Panc1 (cell line): ENCODE results near the gene ZNF19. TPM values are rescaled to one million over a fixed set of nuclear protein-coding genes. Genes with fewer than 3 reads are reported as not detected.

Experiments used
- ATAC-seq: fragments of 200-7000 bp; cut with Tn5 transposase; 2 replicates; pipeline ENCODE4 v1.9.1; 2020; ENCODE audit warnings: mild to moderate bottlenecking, moderate library complexity
- BruUV-seq: library from RNA; stranded (reverse); fragments of 400-500 nt; replicated peaks from 2 replicates; lab custom pipeline; 2021; lab: Mats Ljungman, UMichigan
- CTCF ChIA-PET: fragments of 300-600 bp; sonication (Branson Sonifier 250); formaldehyde crosslinking; loops from one replicate; lab custom pipeline; 2022; ENCODE audit warnings: antibody characterized with exemption; lab: Charles Lee
- POLR2A ChIA-PET: fragments of 300-600 bp; sonication (Branson Sonifier 250); formaldehyde crosslinking; loops from one replicate; lab custom pipeline; 2022; ENCODE audit warnings: antibody characterized with exemption; lab: Charles Lee
- DNase-seq: peaks from one replicate; pipeline ENCODE4 v3.0.0-alpha.2; 2010; ENCODE audit warnings: low read depth, low spot score
- H3K27ac ChIP-seq: 2 replicates; pipeline ENCODE4 v1.5.1; 2011; ENCODE audit warnings: mild to moderate bottlenecking, low read length, inconsistent platforms
- H3K27me3 ChIP-seq: fragments of 200-500 bp; sonication (Bioruptor generic); 2 replicates; pipeline ENCODE4 v1.6.0; 2014; ENCODE audit warnings: low read length, inconsistent platforms; ENCODE audit not compliant: control insufficient read depth, insufficient read depth
- H3K36me3 ChIP-seq: fragments of 200-500 bp; sonication (Bioruptor generic); 2 replicates; pipeline ENCODE4 v1.5.1; 2014; ENCODE audit warnings: inconsistent platforms, mild to moderate bottlenecking, low read length, moderate library complexity; ENCODE audit not compliant: control insufficient read depth, insufficient read depth
- H3K4me1 ChIP-seq: 2 replicates; pipeline ENCODE4 v1.5.1; 2011; ENCODE audit warnings: inconsistent platforms, mild to moderate bottlenecking, low read length, moderate library complexity; ENCODE audit not compliant: control insufficient read depth, insufficient read depth
- H3K4me3 ChIP-seq, 2 experiments: 2 replicates each; pipeline ENCODE4 v1.5.1; 2011 to 2012; ENCODE audit warnings: low read depth in 2 of 2, low read length in 2 of 2, mild to moderate bottlenecking in 2 of 2, inconsistent platforms in 1 of 2, moderate library complexity in 1 of 2
- H3K9me3 ChIP-seq: fragments of 200-500 bp; sonication (Bioruptor generic); 2 replicates; pipeline ENCODE4 v1.5.1; 2014; ENCODE audit warnings: low read depth, mild to moderate bottlenecking, inconsistent platforms, low read length, moderate library complexity; ENCODE audit not compliant: control insufficient read depth, insufficient read depth
- CTCF ChIP-seq: fragments of 450-650 bp; IDR thresholded peaks from 2 replicates; pipeline ENCODE4 v1.5.1; 2017; ENCODE audit warnings: mild to moderate bottlenecking
- POLR2AphosphoS5 ChIP-seq: IDR thresholded peaks from 2 replicates; pipeline ENCODE4 v1.6.1; 2012; ENCODE audit warnings: mild to moderate bottlenecking, low read depth, low read length, moderate library complexity
- REST ChIP-seq, 2 experiments: IDR thresholded peaks; 2 replicates each; pipeline ENCODE4 v1.6.1; 2011 to 2012; ENCODE audit warnings: low read depth in 2 of 2, control low read depth in 1 of 2, low read length in 1 of 2, mild to moderate bottlenecking in 1 of 2, moderate library complexity in 1 of 2; ENCODE audit not compliant: insufficient read depth in 1 of 2
- SIN3A ChIP-seq: IDR thresholded peaks from 2 replicates; pipeline ENCODE4 v1.6.1; 2012; ENCODE audit warnings: low read depth, mild to moderate bottlenecking, low read length, moderate library complexity, borderline replicate concordance; ENCODE audit not compliant: insufficient read depth
- TCF7L2 ChIP-seq: IDR thresholded peaks from 2 replicates; pipeline ENCODE4 v1.6.1; 2011; ENCODE audit warnings: mild to moderate bottlenecking, low read depth, low read length, inconsistent platforms
- in situ Hi-C: cut with HindIII; loops from 2 replicates; pipeline ENCODE4 v1.10.0; 2016; ENCODE audit warnings: low sequenced_read_pairs, low pct_unique_long_range_greater_than_20kb
- intact Hi-C: fragments of 100-400 bp; cut with micrococcal nuclease; formaldehyde crosslinking; loops from one replicate; pipeline ENCODE4 v1.10.0; 2022; ENCODE audit not compliant: unreplicated experiment
- total RNA-seq: library from RNA; stranded (reverse); gene quantifications from one replicate; pipeline ENCODE4 v1.2.1, GENCODE V29; 2021; ENCODE audit not compliant: unreplicated experiment

The ZNF19 gene
- total RNA-seq, 1 experiment from 2014 or later = 2.5 TPM

GRCh38 chr16:71476457-71477124 is 12.5 kb downstream of the ZNF19 start:
- in situ Hi-C loops = no loop called here
- TF ChIP-seq CTCF = no peak
- TF ChIP-seq POLR2AphosphoS5 = no peak
- no peak for TF ChIP-seq SIN3A
- no peak for TF ChIP-seq REST (IDR thresholded peaks at IDR 0.05; ENCODE audit: insufficient read depth in 1 of 2, low read depth in 2 of 2, low read length in 1 of 2)
- no peak for TF ChIP-seq TCF7L2
- Histone ChIP-seq H3K4me1 (no peaks in the 10 kb centered on the region), H3K9me3 (peaks cover 6% of the 10 kb centered on the region; the same call in 1 of the 2 replicates), H3K4me3 (no peak overlapping the region), H3K27me3 (no peaks in the 10 kb centered on the region), H3K27ac (no peak overlapping the region), H3K36me3 (no peaks in the 10 kb centered on the region; the same call in 1 of the 2 replicates)
- POLR2A ChIA-PET = no interaction called here
- CTCF ChIA-PET = no interaction called here
- intact Hi-C loops = no loop called here
- ATAC-seq (no peak), DNase-seq (no peak)
- BruUV-seq = no TSS peak

- CTCF ChIA-PET = no interaction called here
- ATAC-seq = peak; percentile 56; the same call in 1 of the 2 replicates
- no peak for DNase-seq
These were observed 14.3 kb downstream of the ZNF19 start for GRCh38 chr16:71474864-71475263.

More at GRCh38 chr16:71474864-71475263, 14.3 kb downstream of the ZNF19 start:
- H3K4me3 ChIP-seq = no peak overlapping the region
- H3K4me1 ChIP-seq = no peaks in the 10 kb centered on the region
- BruUV-seq = no TSS peak
- POLR2A ChIA-PET = no interaction called here
- intact Hi-C loops = no loop called here
- in situ Hi-C loops = no loop called here
- H3K9me3 ChIP-seq = peaks cover 6% of the 10 kb centered on the region; the same call in 1 of the 2 replicates
- no peak for TF ChIP-seq REST (IDR thresholded peaks at IDR 0.05; ENCODE audit: insufficient read depth in 1 of 2, low read depth in 2 of 2, low read length in 1 of 2)
- no peak for TF ChIP-seq CTCF
- no peak for TF ChIP-seq POLR2AphosphoS5
- no peak for TF ChIP-seq SIN3A
- TF ChIP-seq TCF7L2 = no peak
- no peaks in the 10 kb centered on the region for H3K27me3 ChIP-seq
- H3K36me3 ChIP-seq = no peaks in the 10 kb centered on the region; the same call in 1 of the 2 replicates
- H3K27ac ChIP-seq = no peak overlapping the region
